Activated CD4-positive, alpha-beta T cell treated with anti-CD3 and anti-CD28 coated beads, Interleukin-2, amount 50 U/mL, for 1 hour (primary cell): ENCODE measurements around the gene HELQ.
"Not testable (repeated sequence)": the region's sequence is repeated elsewhere in the genome, so short reads cannot be mapped to it uniquely, and the experiment has no call there.

Source experiments
- DNase-seq: peaks from one replicate; pipeline ENCODE4 v3.0.0-alpha.2; 2020

The HELQ gene, protein sequence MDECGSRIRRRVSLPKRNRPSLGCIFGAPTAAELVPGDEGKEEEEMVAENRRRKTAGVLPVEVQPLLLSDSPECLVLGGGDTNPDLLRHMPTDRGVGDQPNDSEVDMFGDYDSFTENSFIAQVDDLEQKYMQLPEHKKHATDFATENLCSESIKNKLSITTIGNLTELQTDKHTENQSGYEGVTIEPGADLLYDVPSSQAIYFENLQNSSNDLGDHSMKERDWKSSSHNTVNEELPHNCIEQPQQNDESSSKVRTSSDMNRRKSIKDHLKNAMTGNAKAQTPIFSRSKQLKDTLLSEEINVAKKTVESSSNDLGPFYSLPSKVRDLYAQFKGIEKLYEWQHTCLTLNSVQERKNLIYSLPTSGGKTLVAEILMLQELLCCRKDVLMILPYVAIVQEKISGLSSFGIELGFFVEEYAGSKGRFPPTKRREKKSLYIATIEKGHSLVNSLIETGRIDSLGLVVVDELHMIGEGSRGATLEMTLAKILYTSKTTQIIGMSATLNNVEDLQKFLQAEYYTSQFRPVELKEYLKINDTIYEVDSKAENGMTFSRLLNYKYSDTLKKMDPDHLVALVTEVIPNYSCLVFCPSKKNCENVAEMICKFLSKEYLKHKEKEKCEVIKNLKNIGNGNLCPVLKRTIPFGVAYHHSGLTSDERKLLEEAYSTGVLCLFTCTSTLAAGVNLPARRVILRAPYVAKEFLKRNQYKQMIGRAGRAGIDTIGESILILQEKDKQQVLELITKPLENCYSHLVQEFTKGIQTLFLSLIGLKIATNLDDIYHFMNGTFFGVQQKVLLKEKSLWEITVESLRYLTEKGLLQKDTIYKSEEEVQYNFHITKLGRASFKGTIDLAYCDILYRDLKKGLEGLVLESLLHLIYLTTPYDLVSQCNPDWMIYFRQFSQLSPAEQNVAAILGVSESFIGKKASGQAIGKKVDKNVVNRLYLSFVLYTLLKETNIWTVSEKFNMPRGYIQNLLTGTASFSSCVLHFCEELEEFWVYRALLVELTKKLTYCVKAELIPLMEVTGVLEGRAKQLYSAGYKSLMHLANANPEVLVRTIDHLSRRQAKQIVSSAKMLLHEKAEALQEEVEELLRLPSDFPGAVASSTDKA

DNA sequence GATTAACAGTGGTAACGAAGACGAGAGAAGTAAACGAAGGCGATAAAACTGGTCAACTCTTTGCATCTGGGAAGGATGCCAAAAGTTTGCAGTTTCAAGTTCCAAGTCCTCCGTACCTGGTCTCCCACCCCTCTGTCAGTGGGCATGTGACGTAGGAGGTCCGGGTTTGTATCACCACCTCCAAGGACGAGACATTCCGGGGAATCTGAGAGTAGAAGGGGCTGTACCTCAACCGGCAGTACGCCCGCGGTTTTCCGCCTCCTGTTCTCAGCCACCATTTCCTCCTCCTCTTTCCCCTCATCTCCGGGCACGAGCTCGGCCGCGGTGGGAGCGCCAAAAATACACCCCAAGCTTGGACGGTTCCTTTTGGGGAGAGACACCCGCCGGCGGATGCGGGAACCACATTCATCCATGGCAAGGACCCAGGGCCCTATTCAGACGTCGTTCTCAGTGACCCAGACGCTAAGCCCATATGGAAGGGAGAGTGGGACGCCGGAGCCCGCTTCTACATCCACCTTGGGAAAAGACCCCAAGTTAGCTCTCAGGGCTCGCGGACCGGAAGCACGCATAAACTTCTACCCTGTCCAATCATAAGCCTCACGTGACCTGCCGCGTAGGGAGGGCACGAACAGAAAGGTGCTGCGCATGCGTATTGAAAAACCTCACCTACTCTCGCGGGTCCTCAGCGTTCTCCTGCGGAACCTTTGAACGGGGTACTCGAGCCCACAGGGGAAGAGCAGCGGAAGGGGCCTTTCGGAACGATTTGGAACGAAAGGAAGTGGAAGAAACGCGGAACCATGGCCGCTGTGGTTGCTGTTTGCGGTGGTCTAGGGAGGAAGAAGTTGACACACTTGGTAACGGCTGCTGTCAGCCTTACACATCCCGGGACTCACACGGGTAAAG, at the start of gene HELQ, which contains the start of gene MRPS18C:
Gene HELQ, minus strand, starts transcription at position 543 of the 903 bp plus-strand sequence. Its CDS starts 130 bp downstream, at position 413.
Gene MRPS18C, plus strand, starts transcription at position 778 of the 903 bp plus-strand sequence. Its CDS starts 20 bp downstream, at position 798.
- peak; percentile 90 for DNase-seq

DNA sequence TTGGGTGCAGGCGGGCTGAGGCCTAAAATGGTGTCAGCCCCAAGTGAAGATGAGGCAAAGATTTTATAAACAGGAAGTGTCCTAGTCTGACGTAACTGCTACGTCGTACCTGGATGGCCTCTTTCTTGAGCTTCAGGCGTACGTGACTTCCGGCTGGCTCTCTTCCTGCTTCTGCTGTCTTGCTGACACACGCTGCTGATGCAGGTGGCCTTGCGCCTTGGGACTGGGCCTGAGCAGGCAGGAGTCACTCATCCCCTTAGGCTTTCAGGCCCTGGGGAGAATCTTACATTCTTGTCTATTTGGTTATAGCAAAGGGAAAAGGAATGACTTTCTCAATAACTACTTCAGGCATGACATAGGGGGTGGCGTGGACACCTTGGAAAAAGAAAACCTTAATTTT, 49.4 kb upstream of the HELQ start:
- DNase-seq = no peak

DNA sequence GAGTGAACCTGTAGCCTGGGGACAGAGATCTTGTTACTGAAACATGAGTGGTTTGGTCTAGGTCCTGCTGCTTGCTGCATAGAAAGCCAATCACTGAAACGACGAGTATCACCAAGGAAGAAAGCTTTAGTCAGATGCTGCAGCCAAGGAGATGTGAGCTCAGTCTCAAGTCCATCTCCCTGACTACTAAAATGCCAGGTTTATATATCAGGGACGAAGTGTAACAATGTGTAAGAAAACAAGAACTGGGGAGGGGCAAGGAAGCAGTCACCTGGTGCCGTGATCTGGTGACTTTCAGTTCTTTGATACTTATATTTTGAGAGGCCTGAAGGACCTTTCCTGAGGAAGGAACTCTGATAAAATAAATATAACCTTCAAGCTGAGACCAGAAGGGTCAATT, 48.9 kb upstream of the HELQ start:
- no peak for DNase-seq

DNA sequence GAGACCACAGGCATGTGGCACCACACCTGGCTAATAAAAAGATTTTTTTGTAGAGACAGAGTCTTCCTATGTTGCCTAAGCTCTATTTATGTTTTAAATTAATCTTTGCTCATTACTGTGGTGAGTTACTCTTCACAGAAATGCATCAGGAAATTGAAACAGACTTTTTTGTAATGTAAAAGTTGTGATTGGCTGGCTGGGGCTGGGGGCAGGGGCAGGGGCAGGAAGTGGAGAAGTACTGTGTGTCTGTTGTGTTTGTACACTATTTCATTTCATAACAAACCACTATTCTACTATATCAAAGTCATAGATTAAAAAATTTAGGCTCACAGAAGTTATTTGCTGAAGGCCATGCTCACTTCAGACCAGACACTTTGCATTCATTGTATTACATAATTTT, 48.4 kb upstream of the HELQ start:
- DNase-seq = peak; percentile 9

DNA sequence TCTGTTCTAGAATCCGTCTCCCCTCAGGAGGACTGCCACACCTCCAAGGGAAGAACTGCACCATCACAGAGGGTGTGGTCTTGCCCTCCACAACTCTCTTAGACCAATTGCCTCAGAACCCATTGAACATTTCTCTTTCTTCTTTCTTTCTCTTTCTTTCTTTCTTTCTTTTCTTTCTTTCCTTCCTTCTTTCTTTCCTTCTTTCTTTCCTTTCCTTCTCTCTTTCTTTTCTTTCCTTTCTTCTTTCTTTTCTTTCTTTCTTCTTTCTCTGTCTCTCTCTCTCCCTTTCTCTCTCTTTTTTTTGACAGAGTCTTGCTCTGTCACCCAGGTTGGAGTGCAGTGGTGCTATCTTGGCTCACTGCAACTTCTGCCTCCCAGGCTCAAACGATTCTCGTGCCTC, 46.0 kb upstream of the HELQ start:
- DNase-seq = not testable (repeated sequence)

DNA sequence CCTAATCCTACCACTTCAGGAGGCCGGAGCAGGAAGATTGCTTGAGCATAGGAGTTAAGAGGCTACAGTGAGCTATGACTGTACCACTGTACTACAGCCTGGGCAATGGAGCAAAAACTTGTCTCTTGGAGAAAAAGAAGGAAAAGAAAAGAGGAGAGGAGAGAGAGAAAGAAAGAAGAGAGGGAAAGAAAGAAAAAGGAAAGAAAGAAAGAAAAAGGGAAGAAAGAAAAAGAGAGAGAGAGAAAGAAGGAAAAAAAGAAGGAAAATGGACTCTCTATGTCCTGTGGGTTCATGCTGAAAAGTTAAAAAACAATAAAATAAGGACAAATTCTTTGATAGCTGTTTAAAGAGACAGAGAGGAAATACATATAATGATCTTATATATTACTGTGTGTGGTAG, 42.6 kb upstream of the HELQ start:
- DNase-seq = no peak

DNA sequence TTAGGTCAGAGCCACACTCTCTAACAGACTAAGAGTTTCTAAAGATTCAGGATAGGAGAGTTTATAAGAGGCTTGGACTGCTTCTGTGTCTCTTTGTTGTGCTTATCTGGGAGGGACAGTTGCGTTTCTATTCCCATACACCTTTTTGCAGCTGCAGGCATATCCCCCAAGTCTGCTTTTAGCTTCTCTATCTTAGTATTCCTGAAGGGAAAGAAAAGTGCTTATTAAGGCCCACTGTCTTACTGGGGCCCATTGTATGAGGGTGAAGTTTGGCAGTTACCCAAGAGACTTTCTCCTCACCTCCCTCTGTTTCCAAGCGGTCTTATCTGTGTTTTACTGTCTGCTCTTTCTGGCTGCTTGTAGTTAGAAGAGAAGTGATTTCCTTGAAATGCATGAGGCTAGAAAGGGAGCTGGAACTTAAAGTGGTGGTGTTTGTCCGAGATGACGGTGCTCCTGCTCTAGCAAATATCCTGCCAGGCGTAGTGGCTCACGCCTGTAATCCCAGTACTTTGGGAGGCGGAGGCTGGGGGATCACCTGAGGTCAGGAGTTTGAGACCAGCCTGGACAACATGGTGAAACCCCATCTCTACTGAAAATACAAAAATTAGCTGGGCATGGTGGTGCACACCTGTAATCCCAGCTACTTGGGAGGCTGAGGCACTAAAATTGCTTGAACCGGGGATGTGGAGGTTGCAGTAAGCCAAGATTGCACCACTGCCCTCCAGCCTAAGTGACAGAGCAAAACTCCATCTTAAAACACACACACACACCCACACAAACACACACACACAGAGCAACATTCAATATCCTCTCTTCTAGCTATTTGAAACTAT, 40.7 kb upstream of the HELQ start:
- not testable (repeated sequence) for DNase-seq

DNA sequence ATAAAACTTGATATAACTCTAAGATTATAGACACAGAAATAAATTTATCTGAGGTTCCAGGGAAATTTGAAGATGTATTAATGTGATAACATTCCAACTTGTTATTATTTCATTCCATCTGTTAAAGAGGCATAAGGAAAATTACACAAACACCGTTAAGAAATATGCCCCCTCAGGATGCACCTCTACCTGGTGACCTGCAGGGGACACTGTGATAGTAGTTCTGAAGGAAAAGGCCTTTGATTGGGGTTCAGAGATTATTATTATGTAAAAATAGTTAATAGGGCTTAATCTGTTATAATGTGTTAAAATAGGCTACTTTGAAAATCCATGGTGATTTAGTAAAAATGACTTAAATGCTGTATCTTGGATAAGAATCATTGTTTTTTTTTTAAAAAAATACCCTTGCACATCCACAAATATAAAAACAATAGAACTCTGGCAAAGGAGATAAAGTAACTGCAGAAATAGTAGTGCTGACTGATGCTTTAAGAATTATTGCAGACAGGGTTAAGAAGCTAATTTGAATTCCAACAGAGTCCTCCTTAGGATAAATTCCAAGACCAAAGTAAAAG, 35.3 kb upstream of the HELQ start:
- no peak for DNase-seq

DNA sequence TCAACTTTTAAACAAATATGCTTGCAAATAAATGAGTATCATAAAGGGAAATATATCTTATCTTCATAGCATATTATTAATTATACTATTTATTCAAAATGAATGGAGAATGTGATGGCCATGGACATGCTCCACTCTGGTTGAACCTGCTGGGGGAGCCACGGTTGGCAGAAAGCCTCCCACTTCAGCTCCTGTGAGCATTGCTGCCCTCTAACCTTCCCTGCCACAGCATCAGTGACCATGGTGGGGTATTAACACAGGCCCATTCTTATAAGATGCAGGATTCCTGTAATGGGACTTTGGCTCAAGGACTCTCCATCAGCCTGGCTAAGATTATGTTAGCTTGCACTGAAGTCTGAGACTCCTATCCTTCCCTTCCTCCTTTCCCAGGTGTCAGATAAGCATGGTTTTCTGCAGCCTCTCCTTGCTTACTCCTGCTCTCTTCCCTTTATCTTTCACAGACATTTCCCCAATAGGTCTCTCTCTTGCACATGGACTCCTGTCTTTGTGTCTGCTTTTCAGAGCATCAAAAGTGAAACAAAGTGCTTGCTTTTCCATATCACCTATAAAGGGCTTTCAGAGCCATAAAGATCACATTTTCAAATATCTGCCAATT, 34.2 kb upstream of the HELQ start:
- no peak for DNase-seq

DNA sequence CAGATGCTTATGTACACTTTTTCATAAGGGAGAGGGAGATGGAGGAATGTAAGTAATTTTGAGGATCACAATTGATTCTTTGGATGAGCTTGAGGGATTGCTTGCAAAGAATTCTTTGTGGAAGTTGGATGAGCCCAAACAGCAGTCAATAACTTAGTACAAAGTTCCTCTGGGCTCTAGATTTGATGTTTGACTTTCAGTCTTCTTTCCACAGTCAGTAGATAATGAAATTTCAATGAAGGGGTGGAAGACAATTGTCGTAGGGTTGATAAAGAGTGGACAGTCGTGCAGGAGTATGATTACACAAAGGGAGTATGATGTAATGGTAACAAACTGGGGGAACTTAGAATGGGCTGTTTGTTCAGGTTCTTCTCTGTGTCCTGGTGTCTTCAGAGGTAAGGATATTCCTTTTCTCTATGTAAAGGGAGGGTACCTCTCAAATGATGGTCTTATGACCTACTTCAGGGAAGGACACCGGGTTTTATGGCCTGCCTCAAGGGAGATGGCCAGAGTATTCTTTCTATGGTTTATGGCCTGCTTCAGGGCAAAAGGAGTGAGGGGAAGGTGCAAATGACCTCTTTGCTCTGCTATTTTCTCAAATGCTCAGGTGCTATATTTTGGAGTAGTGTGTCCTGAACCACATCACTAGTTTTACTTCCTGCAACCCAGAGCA, 31.0 kb upstream of the HELQ start:
- DNase-seq = no peak

DNA sequence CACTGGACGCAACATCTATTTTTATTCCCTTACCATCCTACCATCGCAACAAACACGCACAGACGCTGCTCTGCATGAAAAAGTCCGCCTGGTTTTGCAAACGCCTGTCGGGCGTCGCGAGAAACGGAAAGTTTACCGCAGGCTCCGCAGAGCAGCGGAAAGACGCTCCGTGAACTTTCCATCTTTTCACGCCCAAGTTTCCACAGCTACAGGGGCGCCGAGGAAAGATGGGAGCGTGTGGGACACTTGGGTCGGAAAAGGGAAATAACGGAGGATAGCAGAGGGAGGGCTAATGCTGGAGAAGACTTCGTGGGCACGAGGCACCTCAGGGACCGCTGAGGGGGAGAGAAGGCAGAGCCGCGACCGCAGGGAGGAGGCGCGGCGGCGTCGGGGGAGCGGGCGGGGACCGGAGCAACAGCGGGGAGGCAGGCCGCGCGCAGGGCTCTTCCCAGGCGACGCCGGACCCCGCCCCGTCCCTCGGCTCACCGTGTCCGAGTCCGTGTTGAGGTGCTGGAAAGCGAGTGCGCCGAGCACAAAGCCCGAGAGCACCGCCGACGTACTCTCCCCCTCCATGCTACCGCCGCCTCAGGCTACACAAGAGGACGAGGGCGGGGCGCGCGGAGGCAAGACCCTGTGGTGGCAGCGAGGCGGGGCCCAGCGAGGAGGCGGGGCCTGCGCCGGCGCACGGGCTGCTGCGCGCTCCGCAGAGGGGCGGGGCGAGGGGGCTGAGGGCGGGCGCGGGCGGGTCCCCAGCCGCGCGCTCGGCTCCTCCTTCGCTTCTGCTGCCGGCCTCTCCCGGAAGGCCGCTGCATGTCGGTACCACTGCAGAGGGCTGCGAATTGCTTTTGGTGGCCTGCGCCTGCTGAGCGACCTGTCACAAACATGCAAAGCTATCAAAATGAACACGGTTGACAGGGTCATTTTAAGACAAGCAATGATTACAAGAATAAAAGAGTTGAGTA, 29.2 kb upstream of the HELQ start, which contains the start of gene ABRAXAS1:
Gene ABRAXAS1, minus strand, starts transcription at position 601 of the 962 bp plus-strand sequence. Its CDS starts 28 bp downstream, at position 573.
- peak; percentile 92 for DNase-seq

DNA sequence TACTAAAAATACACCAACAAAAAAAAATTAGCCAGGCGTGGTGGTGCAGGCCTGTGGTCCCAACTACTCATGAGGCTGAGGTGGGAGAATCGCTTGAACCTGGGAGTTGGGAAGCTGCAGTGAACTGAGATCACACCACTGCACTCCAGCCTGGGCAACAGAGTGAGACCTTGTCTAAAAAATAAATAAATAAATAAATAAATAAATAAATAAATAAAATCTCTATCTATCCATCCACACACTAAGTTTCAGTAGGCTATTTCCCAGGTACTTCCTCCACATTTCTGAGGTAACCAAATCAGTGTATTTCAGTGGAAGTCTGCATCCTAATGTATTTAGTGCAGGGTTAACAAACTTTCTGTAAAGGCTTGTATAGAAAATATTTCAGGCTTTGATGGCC, 18.3 kb upstream of the HELQ start:
- DNase-seq = no peak

DNA sequence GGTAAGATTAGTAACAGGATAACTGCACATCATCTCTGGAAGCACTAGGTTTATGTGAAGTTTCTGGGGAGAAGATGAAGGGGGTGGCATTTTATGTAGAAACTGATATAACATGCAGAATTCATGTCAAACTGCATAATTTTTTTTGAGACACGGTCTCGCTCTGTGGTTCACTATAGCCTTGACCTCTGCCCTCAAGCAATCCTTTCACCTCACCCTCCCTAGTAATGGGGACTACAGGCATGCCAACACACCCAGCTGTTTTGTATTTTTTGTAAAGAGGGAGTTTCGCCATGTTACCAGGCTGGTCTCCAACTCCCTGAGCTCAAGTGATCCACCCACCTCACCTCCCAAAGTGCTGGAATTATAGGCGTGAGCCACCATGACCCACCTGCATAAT, 17.8 kb upstream of the HELQ start:
- no peak for DNase-seq

DNA sequence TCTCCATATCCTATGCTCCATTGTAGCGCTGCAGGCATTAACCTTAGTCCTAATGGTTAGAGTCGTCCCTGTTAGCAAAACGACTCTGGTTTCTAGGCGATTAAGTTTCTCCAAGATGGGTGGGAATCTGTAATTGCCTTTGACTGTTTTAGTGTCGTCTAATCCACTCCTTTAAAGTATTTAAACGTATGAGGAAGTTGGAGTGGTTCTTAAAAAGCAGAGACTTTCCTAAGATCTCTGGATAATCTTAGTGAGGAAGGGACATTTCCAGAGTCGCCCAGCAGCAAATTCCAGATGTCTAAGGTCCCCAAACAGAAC, 520 bp upstream of the HELQ start:
- no peak for DNase-seq

DNA sequence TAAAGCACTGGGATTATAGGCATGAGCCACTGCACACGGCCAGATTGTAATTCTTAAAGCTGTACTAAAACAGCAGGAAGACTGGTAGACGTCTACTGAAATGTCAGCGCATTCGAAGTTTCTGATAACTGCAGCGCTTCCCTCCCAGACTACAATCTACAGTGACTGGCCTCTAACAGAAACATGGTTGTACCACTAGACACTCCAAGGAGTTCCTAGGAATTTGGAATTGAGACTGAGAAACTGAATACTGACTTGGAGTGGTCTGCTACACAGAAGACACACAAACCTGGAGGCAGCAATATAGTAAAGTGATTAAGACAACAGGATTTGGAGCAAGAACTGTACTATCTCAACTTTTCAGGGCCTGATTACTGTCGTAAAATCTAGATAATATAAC, 937 bp downstream of the HELQ start:
- DNase-seq = no peak

DNA sequence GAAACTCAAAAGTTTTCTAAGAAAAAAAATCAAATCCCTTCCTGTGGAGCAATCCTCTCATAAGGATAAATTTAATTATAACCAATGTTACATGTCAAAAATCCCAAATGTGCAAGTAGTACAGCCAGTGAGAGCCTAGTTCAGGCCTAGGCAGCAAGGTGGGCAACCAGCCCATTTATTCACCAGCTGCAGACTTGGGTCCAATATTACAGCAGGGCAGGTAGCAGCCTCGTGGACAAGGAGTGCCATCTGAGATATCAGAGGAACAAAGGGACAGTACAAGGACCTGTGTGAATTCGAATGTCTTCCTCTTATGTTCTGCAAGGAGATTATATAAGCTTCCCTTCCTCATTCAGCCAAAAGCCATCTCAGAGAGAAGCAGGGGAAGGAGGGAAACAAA, 6.6 kb downstream of the HELQ start:
- no peak for DNase-seq

DNA sequence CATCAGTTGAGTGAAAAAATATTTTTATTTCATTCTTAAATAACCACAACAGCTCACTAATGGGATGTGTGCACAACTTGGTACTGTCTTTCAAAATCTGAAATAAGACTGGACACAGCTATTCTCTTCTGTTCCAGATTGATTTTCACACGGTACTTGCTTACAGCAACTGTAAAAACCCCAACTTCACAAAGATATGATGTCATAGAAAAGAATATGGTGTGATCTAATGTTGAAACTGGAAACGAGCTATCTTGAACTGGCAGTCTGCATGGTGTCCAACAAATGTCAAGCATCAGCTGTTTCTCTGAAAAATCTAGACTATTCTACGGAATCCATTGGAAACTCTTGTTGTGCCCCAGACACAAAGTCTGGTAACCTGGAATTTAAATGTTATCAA, 14.7 kb downstream of the HELQ start:
- no peak for DNase-seq

DNA sequence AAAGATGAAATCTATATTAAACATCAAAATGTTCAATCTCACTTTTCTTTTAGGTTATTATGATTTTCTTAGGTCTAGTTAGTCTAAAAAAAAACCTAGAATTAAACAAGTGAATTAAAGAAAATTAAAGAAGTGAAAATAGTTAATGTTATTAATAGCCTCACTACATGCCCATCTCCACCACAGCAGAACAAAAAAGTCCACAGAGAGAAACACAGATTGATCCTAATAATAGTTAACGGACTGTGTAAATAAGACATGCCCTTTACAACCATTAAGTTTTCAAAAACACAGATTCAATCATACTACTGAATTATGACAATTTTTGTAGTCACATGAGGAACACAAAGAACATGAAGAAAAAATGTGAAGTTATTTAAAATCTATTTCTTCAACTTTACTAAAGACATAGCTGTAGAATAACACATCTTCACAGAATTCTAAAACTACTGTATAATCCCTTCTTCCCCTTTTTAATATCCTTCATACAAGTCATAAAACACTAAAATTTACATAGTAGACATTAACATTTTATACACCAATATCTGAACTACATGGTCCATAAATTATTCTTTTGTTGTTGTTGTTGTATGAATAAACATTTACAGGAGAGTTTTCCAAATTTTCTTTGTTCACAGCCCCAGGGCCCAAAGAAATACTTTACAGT, 15.3 kb downstream of the HELQ start:
- no peak for DNase-seq
